ENCODE measurements around the gene LYPD1. TPM values are rescaled to one million over a fixed set of nuclear protein-coding genes. Genes with fewer than 3 reads are reported as not detected.

Gene LYPD1
- total and polyA plus RNA-seq, 4 donors: 0.17 to 0.65 (median 0.46) TPM

- Histone ChIP-seq H3K36me3 (ENCODE audit: control insufficient read depth in 4 of 4, insufficient read depth in 3 of 4, low read depth in 1 of 4, low read length in 3 of 4) (no peaks in the 10 kb centered on the region), H3K27ac (ENCODE audit: low read depth in 1 of 2, low read length in 2 of 2) (no peak overlapping the region), H3K9me3 (ENCODE audit: control insufficient read depth in 4 of 4, low read length in 3 of 4) (no peaks in the 10 kb centered on the region), H3K4me1 (ENCODE audit: control insufficient read depth in 4 of 4, insufficient read depth in 4 of 4, low read length in 3 of 4) (no peaks in the 10 kb centered on the region), H3K9ac (ENCODE audit: low read depth in 1 of 2, low read length in 2 of 2) (no peak overlapping the region), H3K4me3 (ENCODE audit: low read depth in 1 of 3, low read length in 3 of 3) (no peak overlapping the region), H3K27me3 (ENCODE audit: control insufficient read depth in 4 of 4, insufficient read depth in 4 of 4, low read length in 3 of 4) (no peaks in the 10 kb centered on the region)
- TF ChIP-seq CTCF (IDR thresholded peaks at IDR 0.05; ENCODE audit: low read depth, low read length, missing input control) (no peak), TAF1 (conservative IDR thresholded peaks at IDR 0.05) (no peak), SP1 (IDR thresholded peaks at IDR 0.05) (no peak), GABPA (IDR thresholded peaks at IDR 0.05 in 1 of 2, conservative IDR thresholded peaks at IDR 0.05 in 1 of 2) (no peak), FOXA2 (IDR thresholded peaks at IDR 0.05) (no peak), YY1 (IDR thresholded peaks at IDR 0.05) (no peak), HNF4G (IDR thresholded peaks at IDR 0.05) (no peak)
- TF ChIP-seq, protein P1, sequence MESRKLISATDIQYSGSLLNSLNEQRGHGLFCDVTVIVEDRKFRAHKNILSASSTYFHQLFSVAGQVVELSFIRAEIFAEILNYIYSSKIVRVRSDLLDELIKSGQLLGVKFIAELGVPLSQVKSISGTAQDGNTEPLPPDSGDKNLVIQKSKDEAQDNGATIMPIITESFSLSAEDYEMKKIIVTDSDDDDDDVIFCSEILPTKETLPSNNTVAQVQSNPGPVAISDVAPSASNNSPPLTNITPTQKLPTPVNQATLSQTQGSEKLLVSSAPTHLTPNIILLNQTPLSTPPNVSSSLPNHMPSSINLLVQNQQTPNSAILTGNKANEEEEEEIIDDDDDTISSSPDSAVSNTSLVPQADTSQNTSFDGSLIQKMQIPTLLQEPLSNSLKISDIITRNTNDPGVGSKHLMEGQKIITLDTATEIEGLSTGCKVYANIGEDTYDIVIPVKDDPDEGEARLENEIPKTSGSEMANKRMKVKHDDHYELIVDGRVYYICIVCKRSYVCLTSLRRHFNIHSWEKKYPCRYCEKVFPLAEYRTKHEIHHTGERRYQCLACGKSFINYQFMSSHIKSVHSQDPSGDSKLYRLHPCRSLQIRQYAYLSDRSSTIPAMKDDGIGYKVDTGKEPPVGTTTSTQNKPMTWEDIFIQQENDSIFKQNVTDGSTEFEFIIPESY (IDR thresholded peaks at IDR 0.05): no peak
- WGBS: 92% methylated on average over 1 of the region's 1 CpG
- no peak for DNase-seq (ENCODE audit: low spot score)
Observed at GRCh38 chr2:132604561-132604960, 65.4 kb downstream of the LYPD1 start.

DNA sequence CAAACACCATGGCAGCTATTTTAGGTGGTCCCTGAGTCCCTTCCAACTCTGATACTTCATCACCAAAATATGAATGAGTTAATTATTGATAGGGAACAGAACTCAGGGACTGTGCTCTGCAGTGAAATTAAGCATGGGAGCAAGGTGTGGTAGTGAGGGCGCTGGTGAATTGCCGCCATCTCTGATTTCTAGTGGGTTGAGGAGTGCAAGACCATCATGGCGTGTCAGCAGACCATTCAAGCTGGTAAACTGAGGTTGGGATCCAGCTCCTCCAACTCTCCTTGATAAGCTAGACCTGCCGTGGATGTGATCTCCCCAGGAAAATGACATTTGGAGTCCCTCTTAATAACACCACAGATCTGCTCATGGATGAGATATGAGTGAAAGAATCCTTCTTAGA, 70.4 kb downstream of the LYPD1 start:
- Histone ChIP-seq H3K9me3 (ENCODE audit: control insufficient read depth in 4 of 4, low read length in 3 of 4) (peaks cover 0 to 3% (median 0%) of the 10 kb centered on the region in 4 donors), H3K27ac (ENCODE audit: low read depth in 1 of 2, low read length in 2 of 2) (no peak overlapping the region), H3K27me3 (ENCODE audit: control insufficient read depth in 4 of 4, insufficient read depth in 4 of 4, low read length in 3 of 4) (no peaks in the 10 kb centered on the region), H3K4me3 (ENCODE audit: low read depth in 1 of 3, low read length in 3 of 3) (no peak overlapping the region), H3K4me1 (ENCODE audit: control insufficient read depth in 4 of 4, insufficient read depth in 4 of 4, low read length in 3 of 4) (no peaks in the 10 kb centered on the region), H3K9ac (ENCODE audit: low read depth in 1 of 2, low read length in 2 of 2) (no peak overlapping the region), H3K36me3 (ENCODE audit: control insufficient read depth in 4 of 4, insufficient read depth in 3 of 4, low read depth in 1 of 4, low read length in 3 of 4) (no peaks in the 10 kb centered on the region)
- TF ChIP-seq JUND (IDR thresholded peaks at IDR 0.05): no peak
- TF ChIP-seq RAD21 (IDR thresholded peaks at IDR 0.05): no peak
- TF ChIP-seq, protein P1 (IDR thresholded peaks at IDR 0.05): no peak
- TF ChIP-seq YY1 (IDR thresholded peaks at IDR 0.05): no peak
- no peak for TF ChIP-seq MAX (IDR thresholded peaks at IDR 0.05)
- TF ChIP-seq, protein P2, sequence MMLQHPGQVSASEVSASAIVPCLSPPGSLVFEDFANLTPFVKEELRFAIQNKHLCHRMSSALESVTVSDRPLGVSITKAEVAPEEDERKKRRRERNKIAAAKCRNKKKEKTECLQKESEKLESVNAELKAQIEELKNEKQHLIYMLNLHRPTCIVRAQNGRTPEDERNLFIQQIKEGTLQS (IDR thresholded peaks at IDR 0.05): no peak
- no peak for TF ChIP-seq TAF1 (conservative IDR thresholded peaks at IDR 0.05)
- TF ChIP-seq FOXA2 (IDR thresholded peaks at IDR 0.05): no peak
- no peak for TF ChIP-seq HNF4G (IDR thresholded peaks at IDR 0.05)
- TF ChIP-seq EGR1 (IDR thresholded peaks at IDR 0.05; ENCODE audit: low read depth in 2 of 2): no peak
- TF ChIP-seq SP1 (IDR thresholded peaks at IDR 0.05): no peak
- TF ChIP-seq GABPA (IDR thresholded peaks at IDR 0.05 in 1 of 2, conservative IDR thresholded peaks at IDR 0.05 in 1 of 2): no peak
- no peak for TF ChIP-seq FOXA1 (IDR thresholded peaks at IDR 0.05)
- WGBS: 96% methylated on average over 4 of the region's 4 CpGs
- DNase-seq (ENCODE audit: low spot score): no peak

All from liver (tissue), 9 donors.